ENCODE measurements around the gene ZNF197. TPM values are rescaled to one million over a fixed set of nuclear protein-coding genes. Genes with fewer than 3 reads are reported as not detected.
"Not testable (repeated sequence)": the region's sequence is repeated elsewhere in the genome, so short reads cannot be mapped to it uniquely, and the experiment has no call there.

Gene ZNF197
- total and polyA plus RNA-seq, 2 donors (not counting 1 experiment from before 2014, with no cell fraction given): 4.4 to 16.9 TPM

DNA sequence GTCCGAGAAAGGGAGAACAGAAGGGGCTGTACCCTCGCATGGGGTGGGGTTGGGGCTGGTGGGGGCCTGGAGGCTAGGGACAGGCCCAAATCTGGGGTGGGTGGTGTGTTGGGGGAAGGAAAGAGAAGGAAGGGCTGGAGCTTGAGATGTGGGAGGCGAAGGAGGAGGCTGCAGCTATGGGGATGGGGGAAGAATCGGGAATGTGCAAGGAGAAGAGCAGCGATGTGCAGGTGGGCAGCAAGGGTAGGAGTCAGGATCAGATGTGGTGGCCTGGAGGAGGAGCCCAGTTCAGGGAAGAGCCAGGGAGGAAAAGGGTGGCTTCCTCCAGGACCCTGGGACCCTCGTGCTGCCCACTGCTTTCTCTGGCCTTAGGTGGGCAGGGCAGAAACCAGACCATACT, 44.9 kb downstream of the ZNF197 start:
- intact Hi-C loops (cut with micrococcal nuclease): no loop called here
- TF ChIP-seq EZH2 (IDR thresholded peaks at IDR 0.05; ENCODE audit: borderline replicate concordance, insufficient read depth, low read depth, low read length, poor library complexity, severe bottlenecking): no peak
- TF ChIP-seq, protein P1, sequence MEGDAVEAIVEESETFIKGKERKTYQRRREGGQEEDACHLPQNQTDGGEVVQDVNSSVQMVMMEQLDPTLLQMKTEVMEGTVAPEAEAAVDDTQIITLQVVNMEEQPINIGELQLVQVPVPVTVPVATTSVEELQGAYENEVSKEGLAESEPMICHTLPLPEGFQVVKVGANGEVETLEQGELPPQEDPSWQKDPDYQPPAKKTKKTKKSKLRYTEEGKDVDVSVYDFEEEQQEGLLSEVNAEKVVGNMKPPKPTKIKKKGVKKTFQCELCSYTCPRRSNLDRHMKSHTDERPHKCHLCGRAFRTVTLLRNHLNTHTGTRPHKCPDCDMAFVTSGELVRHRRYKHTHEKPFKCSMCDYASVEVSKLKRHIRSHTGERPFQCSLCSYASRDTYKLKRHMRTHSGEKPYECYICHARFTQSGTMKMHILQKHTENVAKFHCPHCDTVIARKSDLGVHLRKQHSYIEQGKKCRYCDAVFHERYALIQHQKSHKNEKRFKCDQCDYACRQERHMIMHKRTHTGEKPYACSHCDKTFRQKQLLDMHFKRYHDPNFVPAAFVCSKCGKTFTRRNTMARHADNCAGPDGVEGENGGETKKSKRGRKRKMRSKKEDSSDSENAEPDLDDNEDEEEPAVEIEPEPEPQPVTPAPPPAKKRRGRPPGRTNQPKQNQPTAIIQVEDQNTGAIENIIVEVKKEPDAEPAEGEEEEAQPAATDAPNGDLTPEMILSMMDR (IDR thresholded peaks at IDR 0.05): no peak
- Histone ChIP-seq H3K4me1 (ENCODE audit: control insufficient read depth in 2 of 2, insufficient read depth in 2 of 2, low read length in 2 of 2) (no peaks in the 10 kb centered on the region), H3K9ac (ENCODE audit: low read length) (no peak overlapping the region), H2AFZ (ENCODE audit: insufficient read depth, low read depth, low read length, poor library complexity, severe bottlenecking) (no peak overlapping the region), H3K27me3 (replicated peaks in 1 of 4; ENCODE audit: control extremely low read depth in 1 of 4, control insufficient read depth in 3 of 4, insufficient read depth in 4 of 4, low read length in 3 of 4) (no peaks in the 10 kb centered on the region), H3K4me2 (replicated peaks; ENCODE audit: low read depth, low read length, poor library complexity, severe bottlenecking) (no peak overlapping the region), H3K4me3 (ENCODE audit: control extremely low read depth in 1 of 5, extremely low read depth in 1 of 5, insufficient read depth in 1 of 5, low read depth in 2 of 5, low read length in 4 of 5) (no peak overlapping the region), H3K36me3 (replicated peaks in 1 of 2; ENCODE audit: control extremely low read depth in 1 of 2, control insufficient read depth in 1 of 2, extremely low read depth in 1 of 2, insufficient read depth in 2 of 2, low read length in 1 of 2) (no peaks in the 10 kb centered on the region), H3K79me2 (ENCODE audit: control insufficient read depth, insufficient read depth, low read length) (no peaks in the 10 kb centered on the region), H3K27ac (ENCODE audit: low read length in 2 of 2) (no peak overlapping the region), H3K9me3 (ENCODE audit: control extremely low read depth in 1 of 3, control insufficient read depth in 2 of 3, insufficient read depth in 1 of 3, low read length in 2 of 3) (peaks cover 0 to 7% (median 0%) of the 10 kb centered on the region in 3 donors), H4K20me1 (ENCODE audit: control insufficient read depth, insufficient read depth, low read length, poor library complexity, severe bottlenecking) (no peaks in the 10 kb centered on the region)
- no peak for ATAC-seq (ENCODE audit: low read depth)
- Mint-ChIP-seq H3K4me3 (no peak overlapping the region), H3K9me3 (ENCODE audit: insufficient read depth) (peaks cover 7% of the 10 kb centered on the region), H3K27me3 (no peaks in the 10 kb centered on the region), H3K27ac (no peak overlapping the region), H3K4me1 (no peaks in the 10 kb centered on the region)
- ChIA-PET CTCF (no interaction called here), POLR2A (no interaction called here)
- no peak for DNase-seq
- WGBS (ENCODE audit: insufficient coverage): 96% methylated on average over 6 of the region's 6 CpGs

- WGBS (ENCODE audit: insufficient coverage): 93% methylated on average over 3 of the region's 8 CpGs
These were observed 48.6 kb downstream of the ZNF197 start for GRCh38 chr3:44673466-44673865.

More at GRCh38 chr3:44673466-44673865, 48.6 kb downstream of the ZNF197 start:
- H3K27ac ChIP-seq (ENCODE audit: low read length in 2 of 2); intact Hi-C loops (cut with micrococcal nuclease); H3K4me3 ChIP-seq (ENCODE audit: control extremely low read depth in 1 of 5, extremely low read depth in 1 of 5, insufficient read depth in 1 of 5, low read depth in 2 of 5, low read length in 4 of 5); H3K36me3 ChIP-seq (replicated peaks in 1 of 2; ENCODE audit: control extremely low read depth in 1 of 2, control insufficient read depth in 1 of 2, extremely low read depth in 1 of 2, insufficient read depth in 2 of 2, low read length in 1 of 2); H3K9me3 Mint-ChIP-seq (ENCODE audit: insufficient read depth); ATAC-seq (ENCODE audit: low read depth); CTCF ChIA-PET; H3K4me3 Mint-ChIP-seq; H3K4me1 ChIP-seq (ENCODE audit: control insufficient read depth in 2 of 2, insufficient read depth in 2 of 2, low read length in 2 of 2); H3K27me3 Mint-ChIP-seq; H2AFZ ChIP-seq (ENCODE audit: insufficient read depth, low read depth, low read length, poor library complexity, severe bottlenecking); H3K9me3 ChIP-seq (ENCODE audit: control extremely low read depth in 1 of 3, control insufficient read depth in 2 of 3, insufficient read depth in 1 of 3, low read length in 2 of 3); H3K4me2 ChIP-seq (replicated peaks; ENCODE audit: low read depth, low read length, poor library complexity, severe bottlenecking); H4K20me1 ChIP-seq (ENCODE audit: control insufficient read depth, insufficient read depth, low read length, poor library complexity, severe bottlenecking); H3K27me3 ChIP-seq (replicated peaks in 1 of 4; ENCODE audit: control extremely low read depth in 1 of 4, control insufficient read depth in 3 of 4, insufficient read depth in 4 of 4, low read length in 3 of 4); H3K27ac Mint-ChIP-seq; H3K9ac ChIP-seq (ENCODE audit: low read length); H3K79me2 ChIP-seq (ENCODE audit: control insufficient read depth, insufficient read depth, low read length); H3K4me1 Mint-ChIP-seq; DNase-seq: not testable (repeated sequence)
- POLR2A ChIA-PET: interaction anchor here (0.6 kb wide), 1 partner anchor 211 kb away, joined by 3 read pairs; no protein-coding TSS in a partner anchor
